ENCODE measurements around the gene NEK2. TPM values are rescaled to one million over a fixed set of nuclear protein-coding genes. Genes with fewer than 3 reads are reported as not detected.
"Not testable (repeated sequence)": the region's sequence is repeated elsewhere in the genome, so short reads cannot be mapped to it uniquely, and the experiment has no call there.

Gene NEK2
- total RNA-seq, 1 experiment from 2014 or later = 17.6 TPM

DNA sequence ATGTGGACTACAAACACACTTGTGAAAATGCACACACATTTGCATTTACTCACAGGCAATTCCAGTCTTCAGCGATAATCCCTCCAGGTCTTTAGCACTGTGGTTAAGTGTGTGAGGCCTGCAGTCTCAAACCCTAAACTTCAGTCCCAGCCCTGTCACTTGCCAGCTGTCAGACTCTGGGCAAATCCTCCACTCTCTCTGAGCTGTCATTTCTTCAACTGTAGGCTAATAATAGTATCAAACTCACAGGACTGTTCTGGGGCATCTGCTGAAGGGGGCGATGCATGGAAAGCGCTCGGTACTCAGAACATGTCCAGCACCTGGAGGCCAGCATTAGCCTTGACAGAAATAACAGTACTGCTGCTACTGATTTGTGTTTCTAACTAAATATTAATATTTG lies 48.2 kb downstream of the NEK2 start:
- no peak overlapping the region for H2BK5ac ChIP-seq (ENCODE audit: insufficient read length, low read length)
- no peak overlapping the region for H3K18ac ChIP-seq (ENCODE audit: insufficient read length, low read depth, low read length)
- H3K14ac ChIP-seq (ENCODE audit: insufficient read depth, low read length) = no peak overlapping the region
- no peak overlapping the region for H2AFZ ChIP-seq (ENCODE audit: low read length)
- no peaks in the 10 kb centered on the region for H4K20me1 ChIP-seq (ENCODE audit: control insufficient read depth, insufficient read depth, insufficient read length)
- TF ChIP-seq, protein P1, sequence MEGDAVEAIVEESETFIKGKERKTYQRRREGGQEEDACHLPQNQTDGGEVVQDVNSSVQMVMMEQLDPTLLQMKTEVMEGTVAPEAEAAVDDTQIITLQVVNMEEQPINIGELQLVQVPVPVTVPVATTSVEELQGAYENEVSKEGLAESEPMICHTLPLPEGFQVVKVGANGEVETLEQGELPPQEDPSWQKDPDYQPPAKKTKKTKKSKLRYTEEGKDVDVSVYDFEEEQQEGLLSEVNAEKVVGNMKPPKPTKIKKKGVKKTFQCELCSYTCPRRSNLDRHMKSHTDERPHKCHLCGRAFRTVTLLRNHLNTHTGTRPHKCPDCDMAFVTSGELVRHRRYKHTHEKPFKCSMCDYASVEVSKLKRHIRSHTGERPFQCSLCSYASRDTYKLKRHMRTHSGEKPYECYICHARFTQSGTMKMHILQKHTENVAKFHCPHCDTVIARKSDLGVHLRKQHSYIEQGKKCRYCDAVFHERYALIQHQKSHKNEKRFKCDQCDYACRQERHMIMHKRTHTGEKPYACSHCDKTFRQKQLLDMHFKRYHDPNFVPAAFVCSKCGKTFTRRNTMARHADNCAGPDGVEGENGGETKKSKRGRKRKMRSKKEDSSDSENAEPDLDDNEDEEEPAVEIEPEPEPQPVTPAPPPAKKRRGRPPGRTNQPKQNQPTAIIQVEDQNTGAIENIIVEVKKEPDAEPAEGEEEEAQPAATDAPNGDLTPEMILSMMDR (conservative IDR thresholded peaks at IDR 0.05) = no peak
- H4K5ac ChIP-seq (ENCODE audit: insufficient read length, low read depth, low read length) = no peak overlapping the region
- Mint-ChIP-seq H3K36me3 (ENCODE audit: insufficient read depth in 1 of 3, low read depth in 3 of 3) (no peaks in the 10 kb centered on the region), H3K27ac (no peak overlapping the region), H3K4me1 (peaks cover 16 to 28% of the 10 kb centered on the region in 2 experiments), H3K9me3 (no peaks in the 10 kb centered on the region), H3K4me3 (no peak overlapping the region), H3K27me3 (ENCODE audit: low read depth) (no peaks in the 10 kb centered on the region; the same call in none of the 2 replicates)
- no peak overlapping the region for H2BK120ac ChIP-seq (ENCODE audit: low read depth, low read length, poor library complexity, severe bottlenecking)
- H3K79me2 ChIP-seq (ENCODE audit: insufficient read depth, low read length) = no peaks in the 10 kb centered on the region
- H3K4me2 ChIP-seq (ENCODE audit: insufficient read depth, insufficient read length, low read length) = no peak overlapping the region
- H3K79me1 ChIP-seq (ENCODE audit: insufficient read depth, low read depth, low read length, poor library complexity, severe bottlenecking) = no peaks in the 10 kb centered on the region
- H2BK15ac ChIP-seq (ENCODE audit: low read depth, low read length) = no peak overlapping the region
- H3K9ac ChIP-seq (ENCODE audit: extremely low read depth, insufficient read length, low read length) = no peak overlapping the region
- H3K23ac ChIP-seq (ENCODE audit: insufficient read length, low read depth, low read length) = no peak overlapping the region
- H3T11ph ChIP-seq (ENCODE audit: low read length) = no peak overlapping the region
- no peaks in the 10 kb centered on the region for H3K23me2 ChIP-seq (ENCODE audit: insufficient read length, low read depth, low read length, poor library complexity, severe bottlenecking)
- DNase-seq = no peak
- no peak overlapping the region for H3K27ac ChIP-seq (ENCODE audit: insufficient read length, low read depth, low read length)
- no peak overlapping the region for H2AK5ac ChIP-seq (ENCODE audit: insufficient read length, low read length)
- no peaks in the 10 kb centered on the region for H3K4me1 ChIP-seq (ENCODE audit: insufficient read depth, low read length)
- H4K8ac ChIP-seq (replicated peaks; ENCODE audit: insufficient read length, low read depth, low read length) = no peak overlapping the region
- H2BK12ac ChIP-seq (ENCODE audit: insufficient read length, low read depth, low read length) = no peak overlapping the region
- H3K4ac ChIP-seq (ENCODE audit: low read depth, low read length) = no peak overlapping the region
- H3K27me3 ChIP-seq (ENCODE audit: insufficient read depth, low read length) = no peaks in the 10 kb centered on the region
- H3K56ac ChIP-seq (ENCODE audit: insufficient read length, low read depth, low read length) = no peak overlapping the region
- H3K9me3 ChIP-seq (ENCODE audit: control insufficient read depth, low read depth, low read length) = no peaks in the 10 kb centered on the region
- no peak overlapping the region for H2BK20ac ChIP-seq (ENCODE audit: low read depth, low read length, poor library complexity, severe bottlenecking)
- H4K91ac ChIP-seq (ENCODE audit: insufficient read length, low read depth, low read length) = no peak overlapping the region
- no CpG with 5 or more reads among the region's 4 CpGs for WGBS (ENCODE audit: extremely low coverage, insufficient read length, low lambda C conversion rate)

GRCh38 chr1:211625866-211626265 lies 49.6 kb downstream of the NEK2 start:
- H4K5ac ChIP-seq (ENCODE audit: insufficient read length, low read depth, low read length); H3K4me3 Mint-ChIP-seq; H3K79me1 ChIP-seq (ENCODE audit: insufficient read depth, low read depth, low read length, poor library complexity, severe bottlenecking); H3K9ac ChIP-seq (ENCODE audit: extremely low read depth, insufficient read length, low read length); H3K9me3 Mint-ChIP-seq; H3K4ac ChIP-seq (ENCODE audit: low read depth, low read length); H2BK20ac ChIP-seq (ENCODE audit: low read depth, low read length, poor library complexity, severe bottlenecking); H3K27me3 Mint-ChIP-seq (ENCODE audit: low read depth); H3K9me3 ChIP-seq (ENCODE audit: control insufficient read depth, low read depth, low read length); H4K8ac ChIP-seq (replicated peaks; ENCODE audit: insufficient read length, low read depth, low read length); H2BK5ac ChIP-seq (ENCODE audit: insufficient read length, low read length); DNase-seq; H3K56ac ChIP-seq (ENCODE audit: insufficient read length, low read depth, low read length); H4K91ac ChIP-seq (ENCODE audit: insufficient read length, low read depth, low read length); H3K4me2 ChIP-seq (ENCODE audit: insufficient read depth, insufficient read length, low read length); H3K27ac ChIP-seq (ENCODE audit: insufficient read length, low read depth, low read length); H3K79me2 ChIP-seq (ENCODE audit: insufficient read depth, low read length); H2BK120ac ChIP-seq (ENCODE audit: low read depth, low read length, poor library complexity, severe bottlenecking); H3K4me1 ChIP-seq (ENCODE audit: insufficient read depth, low read length); H3K18ac ChIP-seq (ENCODE audit: insufficient read length, low read depth, low read length); H2AFZ ChIP-seq (ENCODE audit: low read length); H3K14ac ChIP-seq (ENCODE audit: insufficient read depth, low read length); H4K20me1 ChIP-seq (ENCODE audit: control insufficient read depth, insufficient read depth, insufficient read length); H3K27me3 ChIP-seq (ENCODE audit: insufficient read depth, low read length); H2AK5ac ChIP-seq (ENCODE audit: insufficient read length, low read length); H3T11ph ChIP-seq (ENCODE audit: low read length); H2BK15ac ChIP-seq (ENCODE audit: low read depth, low read length); H3K27ac Mint-ChIP-seq; H3K23ac ChIP-seq (ENCODE audit: insufficient read length, low read depth, low read length); H2BK12ac ChIP-seq (ENCODE audit: insufficient read length, low read depth, low read length); H3K36me3 Mint-ChIP-seq (ENCODE audit: insufficient read depth in 1 of 3, low read depth in 3 of 3); H3K23me2 ChIP-seq (ENCODE audit: insufficient read length, low read depth, low read length, poor library complexity, severe bottlenecking): not testable (repeated sequence)
- no CpG with 5 or more reads among the region's 7 CpGs for WGBS (ENCODE audit: extremely low coverage, insufficient read length, low lambda C conversion rate)
- H3K4me1 Mint-ChIP-seq = peaks cover 16 to 22% of the 10 kb centered on the region in 2 experiments
